Measurements from ENCODE around the gene SLC46A3. TPM values are rescaled to one million over a fixed set of nuclear protein-coding genes. Genes with fewer than 3 reads are reported as not detected.
A peak's percentile ranks its signal among the peaks of the same experiment; 100 is the strongest.

The SLC46A3 gene
- total RNA-seq, 4 donors from 2014 or later = 6.4 to 65.8 (median 46.5) TPM

GRCh38 chr13:28679628-28680027 is 39.1 kb downstream of the SLC46A3 start:
- H3K27ac ChIP-seq = no peak overlapping the region
- no peak for DNase-seq
- H3K27me3 ChIP-seq = no peaks in the 10 kb centered on the region
- no peaks in the 10 kb centered on the region for H3K4me1 ChIP-seq
- no peak overlapping the region for H3K4me3 ChIP-seq
- intact Hi-C loops (cut with DNase I; ENCODE audit: low total_unique reads) = no loop called here
- H3K9me3 ChIP-seq = no peaks in the 10 kb centered on the region
- in situ Hi-C loops (cut with MboI; ENCODE audit: low pct_ligation_motif_present in 1 of 4, low pct_unique_long_range_greater_than_20kb in 1 of 4, low sequenced_read_pairs in 3 of 4) = loop anchor here in 3 of 4 donors (10.0 kb wide), 1 partner anchor 115 kb away; no protein-coding TSS in a partner anchor
- H3K36me3 ChIP-seq = peaks cover 0 to 36% (median 9%) of the 10 kb centered on the region in 4 donors
- 82 to 100% methylated on average over 1 of the region's 1 CpG for WGBS, 2 donors (ENCODE audit: low coverage in 1 of 2)
- no peak for TF ChIP-seq EP300 (IDR thresholded peaks at IDR 0.05; ENCODE audit: low read depth)
- TF ChIP-seq CTCF (IDR thresholded peaks at IDR 0.05) = peak; percentile 11 to 32 (median 28)

GRCh38 chr13:28678809-28679208 is 40.0 kb downstream of the SLC46A3 start:
- H3K4me3 ChIP-seq = no peak overlapping the region
- 80 to 82% methylated on average over 1 of the region's 1 CpG for WGBS, 2 donors (ENCODE audit: low coverage in 1 of 2)
- TF ChIP-seq CTCF (IDR thresholded peaks at IDR 0.05) = no peak
- peaks cover 0 to 42% (median 13%) of the 10 kb centered on the region in 4 donors for H3K36me3 ChIP-seq
- intact Hi-C loops (cut with DNase I; ENCODE audit: low total_unique reads) (no loop called here), in situ Hi-C loops (cut with MboI; ENCODE audit: low pct_ligation_motif_present in 1 of 4, low pct_unique_long_range_greater_than_20kb in 1 of 4, low sequenced_read_pairs in 3 of 4) (loop anchor here in 1 of 4 donors (10.0 kb wide), 1 partner anchor 116 kb away; no protein-coding TSS in a partner anchor)
- no peak overlapping the region for H3K27ac ChIP-seq
- no peaks in the 10 kb centered on the region for H3K4me1 ChIP-seq
- no peaks in the 10 kb centered on the region for H3K27me3 ChIP-seq
- no peak for DNase-seq
- no peaks in the 10 kb centered on the region for H3K9me3 ChIP-seq

- H3K4me3 ChIP-seq = no peak overlapping the region
- H3K27me3 ChIP-seq = no peaks in the 10 kb centered on the region
- TF ChIP-seq CTCF (IDR thresholded peaks at IDR 0.05) (no peak), POLR2AphosphoS5 (IDR thresholded peaks at IDR 0.05) (no peak), POLR2A (IDR thresholded peaks at IDR 0.05) (no peak)
- in situ Hi-C loops (cut with MboI; ENCODE audit: low pct_ligation_motif_present in 1 of 4, low pct_unique_long_range_greater_than_20kb in 1 of 4, low sequenced_read_pairs in 3 of 4) = loop anchor here in 1 of 4 donors (10.0 kb wide), 1 partner anchor 124 kb away; no protein-coding TSS in a partner anchor
- no peaks in the 10 kb centered on the region for H3K9me3 ChIP-seq
- no peaks in the 10 kb centered on the region for H3K4me1 ChIP-seq
- intact Hi-C loops (cut with DNase I; ENCODE audit: low total_unique reads) = no loop called here
- no peak for DNase-seq
- H3K27ac ChIP-seq = no peak overlapping the region
- H3K36me3 ChIP-seq = peaks cover 0 to 85% (median 39%) of the 10 kb centered on the region in 4 donors
Measured at GRCh38 chr13:28671126-28671792, 47.5 kb downstream of the SLC46A3 start.

GRCh38 chr13:28666897-28667488 is 51.8 kb downstream of the SLC46A3 start:
- no peak overlapping the region for H3K4me3 ChIP-seq
- H3K27ac ChIP-seq = no peak overlapping the region
- in situ Hi-C loops (cut with MboI; ENCODE audit: low pct_ligation_motif_present in 1 of 4, low pct_unique_long_range_greater_than_20kb in 1 of 4, low sequenced_read_pairs in 3 of 4) = no loop called here
- H3K9me3 ChIP-seq = no peaks in the 10 kb centered on the region
- no peak for DNase-seq
- no peaks in the 10 kb centered on the region for H3K27me3 ChIP-seq
- intact Hi-C loops (cut with DNase I; ENCODE audit: low total_unique reads) = no loop called here
- peaks cover 0 to 86% (median 38%) of the 10 kb centered on the region in 4 donors for H3K36me3 ChIP-seq
- TF ChIP-seq EP300 (IDR thresholded peaks at IDR 0.05; ENCODE audit: low read depth) (no peak), CTCF (IDR thresholded peaks at IDR 0.05) (no peak), POLR2AphosphoS5 (IDR thresholded peaks at IDR 0.05) (no peak), POLR2A (IDR thresholded peaks at IDR 0.05) (no peak)
- 81 to 82% methylated on average over 7 to 9 of the region's 9 CpGs for WGBS, 2 donors (ENCODE audit: low coverage in 1 of 2)
- H3K4me1 ChIP-seq = peaks cover 0 to under 1% (median 0%) of the 10 kb centered on the region in 4 donors

Measured in transverse colon (tissue), 4 donors.